Smooth muscle cell (in vitro differentiated cells): Measurements from ENCODE around the gene EAF1. TPM values are rescaled to one million over a fixed set of nuclear protein-coding genes. Genes with fewer than 3 reads are reported as not detected.

ENCODE experiments used
- DNase-seq: peaks from one replicate; lab custom pipeline; 2025; ENCODE audit not compliant: unreplicated experiment; lab: John Stamatoyannopoulos, UW
- H2AFZ ChIP-seq: fragments of 200-600 bp; sonication (generic); 2 replicates; pipeline ENCODE4 v1.6.0; 2016; ENCODE audit warnings: antibody characterized with exemption, low read depth, mild to moderate bottlenecking
- H3F3A ChIP-seq: fragments of 200-600 bp; sonication (generic); 2 replicates; pipeline ENCODE4 v1.6.0; 2017; ENCODE audit warnings: antibody characterized with exemption, low read depth
- H3K27ac ChIP-seq: fragments of 200-600 bp; sonication (generic); 2 replicates; pipeline ENCODE4 v1.5.1; 2016; ENCODE audit warnings: low read depth, mild to moderate bottlenecking
- H3K27me3 ChIP-seq: fragments of 200-600 bp; sonication (generic); 2 replicates; pipeline ENCODE4 v1.6.1; 2016; ENCODE audit warnings: low read depth, mild to moderate bottlenecking
- H3K36me3 ChIP-seq: fragments of 200-600 bp; sonication (generic); 2 replicates; pipeline ENCODE4 v1.5.1; 2016; ENCODE audit warnings: low read depth
- H3K4me1 ChIP-seq: fragments of 200-600 bp; sonication (generic); 2 replicates; pipeline ENCODE4 v1.5.1; 2016; ENCODE audit warnings: low read depth
- H3K4me2 ChIP-seq: fragments of 200-600 bp; sonication (generic); 2 replicates; pipeline ENCODE4 v1.6.0; 2016; ENCODE audit warnings: mild to moderate bottlenecking
- H3K4me3 ChIP-seq: fragments of 200-600 bp; sonication (generic); 2 replicates; pipeline ENCODE4 v1.5.1; 2016; ENCODE audit warnings: mild to moderate bottlenecking
- H3K79me2 ChIP-seq: fragments of 200-600 bp; sonication (generic); 2 replicates; pipeline ENCODE4 v1.6.0; 2016; ENCODE audit warnings: low read depth, mild to moderate bottlenecking
- H3K9ac ChIP-seq: fragments of 200-600 bp; sonication (generic); 2 replicates; pipeline ENCODE4 v1.6.0; 2016; ENCODE audit warnings: low read depth
- H3K9me3 ChIP-seq: fragments of 200-600 bp; sonication (generic); replicated peaks from 2 replicates; pipeline ENCODE4 v1.5.1; 2016; ENCODE audit warnings: low read depth
- H4K20me1 ChIP-seq: fragments of 200-600 bp; sonication (generic); 2 replicates; pipeline ENCODE4 v1.6.0; 2016; ENCODE audit warnings: low read depth
- WGBS: methylation state at CpG from one replicate; pipeline ENCODE4 v1.1.7; 2016; ENCODE audit warnings: low lambda C conversion rate; 5-methylcytosine and 5-hydroxymethylcytosine counted together
- polyA plus RNA-seq: library from polyadenylated mRNA; unstranded; fragments of >200 nt; fragmentation: Nextera tagmentation; extraction: Ambion mirVana; gene quantifications from 2 replicates; pipeline ENCODE4 v1.2.1, GENCODE V29; 2016
- total RNA-seq: library from RNA; depleted of rRNA; stranded (reverse); fragments of >200 nt; gene quantifications from 2 replicates; pipeline ENCODE4 v1.2.3, GENCODE V29; 2014
- TF ChIP-seq, protein P1 (sequence below): fragments of 200-600 bp; sonication (generic); IDR thresholded peaks from 2 replicates; pipeline ENCODE4 v1.5.1; 2017; ENCODE audit warnings: borderline replicate concordance, mild to moderate bottlenecking, antibody characterized with exemption; ENCODE audit not compliant: insufficient read depth, poor library complexity, severe bottlenecking

Gene EAF1
- total and polyA plus RNA-seq, 2 experiments from 2014 or later: 9.5 to 22.1 TPM

DNA sequence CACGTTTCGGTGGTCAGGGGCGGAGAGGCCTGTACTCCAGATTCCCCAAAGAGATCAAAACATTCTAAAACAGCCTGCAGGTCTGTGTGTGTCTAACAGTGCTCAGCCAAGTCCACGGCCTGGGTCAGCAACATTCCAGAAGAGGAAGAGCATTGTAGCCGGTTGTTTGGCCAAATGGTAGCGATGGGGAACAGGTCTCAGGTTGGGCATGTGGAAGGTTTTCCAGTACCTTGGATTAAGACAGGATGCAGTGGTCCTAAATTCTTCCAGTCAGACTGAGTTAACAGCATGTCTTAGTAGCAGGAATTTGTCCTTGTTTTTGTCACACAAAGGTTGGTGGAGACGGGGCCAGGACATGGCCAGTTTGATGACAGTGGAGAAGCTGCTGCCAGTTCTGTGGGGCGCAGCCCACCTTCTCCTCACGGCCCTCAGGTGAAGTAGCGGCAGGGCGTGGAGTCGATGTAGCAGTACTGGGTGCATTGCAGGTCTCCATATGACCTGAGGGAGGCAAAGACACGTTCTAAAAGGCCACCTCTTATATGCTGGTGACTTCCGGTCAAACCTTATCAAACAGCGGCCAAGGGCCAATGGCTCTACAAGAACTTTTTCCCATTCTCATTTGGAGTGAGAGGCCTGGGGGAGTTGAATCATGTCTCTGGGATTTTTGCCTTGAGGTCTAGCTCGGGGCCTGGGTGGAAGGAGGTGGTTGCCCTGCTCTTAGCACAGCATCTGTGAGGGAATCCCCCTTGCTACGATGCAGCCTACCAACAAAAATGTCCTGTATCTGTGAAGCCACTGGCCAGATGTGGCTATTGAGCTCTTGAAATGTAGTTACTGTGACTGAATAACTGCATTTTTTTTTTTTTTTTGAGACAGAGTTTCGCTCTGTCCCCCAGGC, 24.1 kb downstream of the EAF1 start:
- 92% methylated on average over 17 of the region's 18 CpGs for WGBS
- no peaks in the 10 kb centered on the region for H3K36me3 ChIP-seq
- no peaks in the 10 kb centered on the region for H4K20me1 ChIP-seq
- no peak overlapping the region for H3K27ac ChIP-seq
- H3K4me1 ChIP-seq: no peaks in the 10 kb centered on the region
- H3K4me2 ChIP-seq: no peak overlapping the region
- DNase-seq: no peak
- TF ChIP-seq, protein P1, sequence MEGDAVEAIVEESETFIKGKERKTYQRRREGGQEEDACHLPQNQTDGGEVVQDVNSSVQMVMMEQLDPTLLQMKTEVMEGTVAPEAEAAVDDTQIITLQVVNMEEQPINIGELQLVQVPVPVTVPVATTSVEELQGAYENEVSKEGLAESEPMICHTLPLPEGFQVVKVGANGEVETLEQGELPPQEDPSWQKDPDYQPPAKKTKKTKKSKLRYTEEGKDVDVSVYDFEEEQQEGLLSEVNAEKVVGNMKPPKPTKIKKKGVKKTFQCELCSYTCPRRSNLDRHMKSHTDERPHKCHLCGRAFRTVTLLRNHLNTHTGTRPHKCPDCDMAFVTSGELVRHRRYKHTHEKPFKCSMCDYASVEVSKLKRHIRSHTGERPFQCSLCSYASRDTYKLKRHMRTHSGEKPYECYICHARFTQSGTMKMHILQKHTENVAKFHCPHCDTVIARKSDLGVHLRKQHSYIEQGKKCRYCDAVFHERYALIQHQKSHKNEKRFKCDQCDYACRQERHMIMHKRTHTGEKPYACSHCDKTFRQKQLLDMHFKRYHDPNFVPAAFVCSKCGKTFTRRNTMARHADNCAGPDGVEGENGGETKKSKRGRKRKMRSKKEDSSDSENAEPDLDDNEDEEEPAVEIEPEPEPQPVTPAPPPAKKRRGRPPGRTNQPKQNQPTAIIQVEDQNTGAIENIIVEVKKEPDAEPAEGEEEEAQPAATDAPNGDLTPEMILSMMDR: no peak
- H3K4me3 ChIP-seq: no peak overlapping the region
- H3K9ac ChIP-seq: no peak overlapping the region
- H3K9me3 ChIP-seq: no peaks in the 10 kb centered on the region
- no peaks in the 10 kb centered on the region for H3F3A ChIP-seq
- H2AFZ ChIP-seq: no peak overlapping the region
- no peaks in the 10 kb centered on the region for H3K79me2 ChIP-seq
- H3K27me3 ChIP-seq: no peaks in the 10 kb centered on the region

DNA sequence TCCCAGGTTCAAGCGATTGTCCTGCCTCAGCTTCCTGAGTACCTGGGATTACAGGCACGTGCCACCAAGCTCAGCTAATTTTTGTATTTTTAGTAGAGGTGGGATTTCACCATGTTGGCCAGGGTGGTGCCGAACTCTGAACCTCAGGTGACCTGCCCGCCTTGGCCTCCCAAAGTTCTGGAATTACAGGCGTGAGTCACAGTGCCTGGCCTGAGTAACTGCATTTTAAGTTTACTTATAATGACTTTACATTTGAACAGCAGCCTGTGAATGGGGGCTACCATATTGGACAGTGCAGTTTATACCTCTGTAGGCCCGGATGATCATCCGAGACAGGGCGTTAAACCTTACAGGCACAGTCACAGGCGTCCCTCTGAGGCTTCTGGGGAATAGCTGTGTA, 24.8 kb downstream of the EAF1 start:
- Histone ChIP-seq H3K9me3 (no peaks in the 10 kb centered on the region), H3K36me3 (no peaks in the 10 kb centered on the region), H3K4me1 (no peaks in the 10 kb centered on the region), H3K79me2 (no peaks in the 10 kb centered on the region), H3K27me3 (no peaks in the 10 kb centered on the region), H3K9ac (no peak overlapping the region), H3K27ac (no peak overlapping the region), H2AFZ (no peak overlapping the region), H3K4me3 (no peak overlapping the region), H4K20me1 (no peaks in the 10 kb centered on the region), H3K4me2 (no peak overlapping the region), H3F3A (no peaks in the 10 kb centered on the region)
- TF ChIP-seq, protein P1: no peak
- DNase-seq: no peak
- WGBS: 83% methylated on average over 9 of the region's 9 CpGs

DNA sequence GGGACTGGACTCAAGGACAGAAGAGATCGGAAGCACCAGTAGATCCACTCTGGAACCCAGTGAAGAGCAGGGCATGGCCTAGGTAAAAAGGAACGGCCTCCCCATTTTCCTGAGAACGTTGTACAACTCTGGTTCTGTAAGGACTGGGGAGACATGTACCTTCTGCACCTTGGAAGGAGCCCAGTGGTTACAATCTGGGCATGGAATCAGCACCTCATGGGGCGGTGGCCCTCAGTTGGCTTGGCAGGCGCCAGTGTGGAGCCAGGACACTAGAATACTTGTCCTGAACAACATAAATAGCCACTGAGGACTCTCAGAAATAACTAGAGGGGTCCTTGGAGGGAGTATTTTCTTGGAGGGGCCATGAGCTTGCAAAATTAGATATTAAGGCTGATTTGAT, 25.6 kb downstream of the EAF1 start:
- no peaks in the 10 kb centered on the region for H3F3A ChIP-seq
- H3K9ac ChIP-seq: no peak overlapping the region
- TF ChIP-seq, protein P1: no peak
- H4K20me1 ChIP-seq: no peaks in the 10 kb centered on the region
- no peaks in the 10 kb centered on the region for H3K9me3 ChIP-seq
- H3K4me1 ChIP-seq: no peaks in the 10 kb centered on the region
- no peak overlapping the region for H3K27ac ChIP-seq
- no peak for DNase-seq
- no peak overlapping the region for H3K4me2 ChIP-seq
- H2AFZ ChIP-seq: no peak overlapping the region
- no peaks in the 10 kb centered on the region for H3K27me3 ChIP-seq
- whole genome bisulfite sequencing: 90% methylated on average over 5 of the region's 5 CpGs
- no peak overlapping the region for H3K4me3 ChIP-seq
- H3K79me2 ChIP-seq: no peaks in the 10 kb centered on the region
- H3K36me3 ChIP-seq: no peaks in the 10 kb centered on the region

DNA sequence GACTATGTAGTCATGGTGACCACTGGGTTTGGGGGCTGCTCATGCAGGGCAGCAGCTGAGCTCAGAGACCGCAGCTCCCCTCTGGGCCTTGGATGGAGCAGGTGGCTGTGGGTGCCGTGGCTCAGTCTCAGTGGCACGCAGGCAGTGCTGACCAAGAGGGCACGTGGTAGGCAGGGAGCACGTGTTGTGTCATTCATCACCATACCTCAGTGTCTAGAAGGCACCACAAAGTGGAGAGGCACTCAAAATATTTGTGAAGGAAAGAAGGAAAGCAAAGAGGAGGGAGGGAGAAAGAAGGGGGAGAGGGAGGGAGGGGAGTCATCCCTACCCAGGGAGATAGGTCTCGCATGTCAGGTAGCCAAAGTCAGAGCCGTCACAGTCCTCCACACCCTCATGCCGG, 26.1 kb downstream of the EAF1 start:
- H3K4me3 ChIP-seq: no peak overlapping the region
- H3K9me3 ChIP-seq: no peaks in the 10 kb centered on the region
- no peak for DNase-seq
- H3K4me2 ChIP-seq: no peak overlapping the region
- no peak overlapping the region for H2AFZ ChIP-seq
- H3K27ac ChIP-seq: no peak overlapping the region
- H3K36me3 ChIP-seq: no peaks in the 10 kb centered on the region
- H4K20me1 ChIP-seq: no peaks in the 10 kb centered on the region
- H3K4me1 ChIP-seq: no peaks in the 10 kb centered on the region
- H3K79me2 ChIP-seq: no peaks in the 10 kb centered on the region
- H3K27me3 ChIP-seq: no peaks in the 10 kb centered on the region
- 89% methylated on average over 8 of the region's 8 CpGs for WGBS
- H3K9ac ChIP-seq: no peak overlapping the region
- TF ChIP-seq, protein P1: no peak
- H3F3A ChIP-seq: no peaks in the 10 kb centered on the region
